Eye (tissue), 1 donor: ENCODE results near the gene RBM38.
"Not testable (repeated sequence)": the region's sequence is repeated elsewhere in the genome, so short reads cannot be mapped to it uniquely, and the experiment has no call there.

ENCODE experiments used
- DNase-seq: peaks from one replicate; pipeline ENCODE4 v3.0.0-alpha.2; 2015

RBM38 gene

DNA sequence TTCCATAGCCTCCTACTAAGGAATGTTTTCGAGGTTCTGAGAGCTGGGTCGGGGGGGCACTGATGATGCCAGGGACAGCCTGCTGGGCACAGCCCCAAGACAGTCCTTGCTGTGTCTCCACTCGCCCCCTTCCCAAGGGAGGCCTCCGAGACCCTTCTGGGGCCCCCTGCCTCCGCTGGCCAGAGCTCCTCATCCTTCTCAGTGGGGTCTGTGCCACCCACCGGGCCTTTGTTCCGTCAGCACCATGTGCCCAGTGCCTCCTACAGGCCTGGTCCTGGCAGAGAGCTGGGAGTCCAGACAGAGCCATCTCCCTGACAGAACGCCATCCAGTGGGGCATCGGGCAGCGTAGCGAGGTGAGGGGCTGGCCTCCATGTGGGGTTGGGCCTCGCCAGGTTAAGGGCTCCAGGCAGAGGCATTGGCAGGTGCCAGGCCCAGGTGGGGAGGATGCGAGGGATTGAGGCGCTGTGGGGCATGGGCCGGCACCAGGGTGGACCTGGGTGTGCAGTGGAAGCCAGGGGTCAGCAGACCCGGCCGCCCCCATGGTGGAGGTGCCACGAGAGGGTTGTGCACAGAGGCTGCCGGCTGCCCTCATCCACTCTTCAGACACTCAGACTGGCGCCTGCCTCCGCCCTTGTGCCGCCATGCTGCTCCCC lies 13.3 kb downstream of the RBM38 start:
- DNase-seq: no peak

DNA sequence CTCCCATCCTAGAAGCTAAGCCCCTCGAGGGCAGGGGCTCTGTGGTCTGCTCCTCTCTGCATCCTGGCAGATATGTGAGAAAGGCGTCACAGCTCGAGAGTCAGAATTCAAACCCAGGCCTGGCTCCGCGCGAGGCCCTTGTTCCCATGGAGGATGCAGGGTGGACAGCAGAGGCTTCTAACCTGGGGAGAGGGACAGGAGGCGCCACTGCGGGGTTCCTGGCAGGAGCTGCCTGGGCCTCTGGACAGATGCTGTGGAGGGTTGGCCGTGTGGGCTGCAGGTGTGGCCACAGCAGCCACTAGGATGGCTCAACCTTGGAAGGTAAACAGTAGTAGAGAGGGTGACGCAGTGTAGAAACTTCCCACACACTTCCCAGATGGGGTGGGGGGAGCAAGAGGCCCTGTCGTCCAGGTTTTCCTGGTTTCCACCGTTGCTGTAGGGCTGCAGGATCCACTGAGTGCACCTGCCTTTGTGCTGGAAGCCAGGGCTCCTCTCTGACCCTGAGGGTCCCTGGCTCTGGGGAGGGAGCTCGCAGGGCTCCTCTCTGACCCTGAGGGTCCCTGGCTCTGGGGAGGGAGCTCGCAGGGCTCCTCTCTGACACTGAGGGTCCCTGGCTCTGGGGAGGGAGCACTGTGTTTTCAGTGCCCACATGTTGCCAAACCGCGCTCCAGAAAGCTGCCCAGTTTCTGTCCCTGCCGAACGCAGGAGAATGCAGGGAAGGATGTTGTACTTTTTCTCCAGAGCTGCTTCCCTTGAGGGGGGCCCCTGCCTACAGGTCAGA lies 14.2 kb downstream of the RBM38 start:
- DNase-seq: no peak

DNA sequence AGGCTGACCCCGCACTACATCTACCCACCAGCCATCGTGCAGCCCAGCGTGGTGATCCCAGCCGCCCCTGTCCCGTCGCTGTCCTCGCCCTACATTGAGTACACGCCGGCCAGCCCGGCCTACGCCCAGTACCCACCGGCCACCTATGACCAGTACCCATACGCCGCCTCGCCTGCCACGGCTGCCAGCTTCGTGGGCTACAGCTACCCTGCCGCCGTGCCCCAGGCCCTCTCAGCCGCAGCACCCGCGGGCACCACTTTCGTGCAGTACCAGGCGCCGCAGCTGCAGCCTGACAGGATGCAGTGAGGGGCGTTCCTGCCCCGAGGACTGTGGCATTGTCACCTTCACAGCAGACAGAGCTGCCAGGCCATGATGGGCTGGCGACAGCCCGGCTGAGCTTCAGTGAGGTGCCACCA lies 16.4 kb downstream of the RBM38 start:
- DNase-seq: no peak

DNA sequence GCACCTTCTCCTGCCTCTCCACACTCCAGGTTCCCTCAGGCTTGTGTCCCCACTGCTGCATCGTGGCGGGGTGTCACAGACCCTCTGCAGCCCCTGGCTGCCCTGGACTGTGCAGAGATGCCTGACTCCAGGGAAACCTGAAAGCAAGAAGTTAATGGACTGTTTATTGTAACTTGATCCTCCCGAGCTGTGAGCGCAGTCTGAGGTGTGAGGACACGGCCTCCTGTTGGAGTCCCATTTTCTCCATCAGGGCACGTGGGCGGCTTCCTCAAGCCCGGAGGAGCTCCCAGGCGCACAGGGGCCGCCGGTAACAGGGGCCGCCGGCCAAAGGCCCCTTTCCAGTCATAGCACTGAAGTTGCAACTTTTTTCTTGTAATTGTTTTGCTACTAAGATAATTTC lies 16.9 kb downstream of the RBM38 start:
- no peak for DNase-seq

DNA sequence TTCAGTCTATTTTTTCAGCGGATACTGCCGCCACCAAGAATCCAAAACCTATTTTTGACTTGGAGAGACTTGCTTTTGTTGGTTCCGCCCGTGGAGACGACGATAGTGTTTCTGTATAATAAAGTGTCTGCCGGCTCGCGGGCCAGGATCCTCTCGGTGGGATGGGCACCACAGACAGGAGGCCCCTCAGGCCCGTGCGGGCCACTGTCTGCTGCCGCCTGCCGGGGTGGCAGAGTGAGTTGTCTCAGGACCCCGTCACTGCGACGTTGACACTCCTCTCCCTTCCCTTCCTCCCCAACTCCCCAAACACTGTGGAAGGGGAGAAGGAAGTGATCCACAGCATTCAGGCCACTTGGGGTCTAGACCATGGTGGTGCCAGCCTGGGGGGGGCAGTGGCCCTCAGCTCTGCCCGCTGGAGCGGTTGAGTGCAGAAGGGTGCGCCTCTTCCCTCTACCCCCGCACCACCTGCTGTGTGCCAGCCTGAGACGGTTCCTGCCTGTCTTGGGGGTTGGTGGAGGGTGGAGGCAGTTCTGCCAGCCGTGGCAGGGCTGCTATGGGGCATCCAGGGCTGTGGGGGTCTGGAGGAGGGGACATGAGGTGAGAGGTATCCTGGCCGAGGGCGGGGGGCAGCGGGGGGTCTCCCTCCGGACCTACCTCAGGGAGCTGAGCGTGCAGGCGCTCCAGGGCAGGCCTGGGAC lies 17.5 kb downstream of the RBM38 start:
- DNase-seq: no peak

DNA sequence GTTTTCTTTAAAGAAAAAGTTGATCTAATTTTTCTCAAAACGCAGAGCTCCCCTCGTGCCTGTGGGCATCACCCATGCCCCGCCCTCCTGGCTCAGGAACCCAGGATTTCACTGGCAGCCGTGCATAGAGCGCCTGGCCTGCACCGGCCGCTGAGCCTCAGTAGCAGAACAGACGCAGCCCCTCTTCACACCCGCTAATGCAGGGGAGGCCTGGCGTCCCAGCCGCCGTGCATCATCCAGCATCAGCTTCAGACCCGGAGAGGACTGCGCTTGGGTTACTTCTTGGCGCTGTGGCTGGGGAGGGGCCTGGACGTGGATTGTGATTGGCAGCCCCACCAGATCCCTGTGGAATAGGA lies 18.1 kb downstream of the RBM38 start:
- DNase-seq: no peak

DNA sequence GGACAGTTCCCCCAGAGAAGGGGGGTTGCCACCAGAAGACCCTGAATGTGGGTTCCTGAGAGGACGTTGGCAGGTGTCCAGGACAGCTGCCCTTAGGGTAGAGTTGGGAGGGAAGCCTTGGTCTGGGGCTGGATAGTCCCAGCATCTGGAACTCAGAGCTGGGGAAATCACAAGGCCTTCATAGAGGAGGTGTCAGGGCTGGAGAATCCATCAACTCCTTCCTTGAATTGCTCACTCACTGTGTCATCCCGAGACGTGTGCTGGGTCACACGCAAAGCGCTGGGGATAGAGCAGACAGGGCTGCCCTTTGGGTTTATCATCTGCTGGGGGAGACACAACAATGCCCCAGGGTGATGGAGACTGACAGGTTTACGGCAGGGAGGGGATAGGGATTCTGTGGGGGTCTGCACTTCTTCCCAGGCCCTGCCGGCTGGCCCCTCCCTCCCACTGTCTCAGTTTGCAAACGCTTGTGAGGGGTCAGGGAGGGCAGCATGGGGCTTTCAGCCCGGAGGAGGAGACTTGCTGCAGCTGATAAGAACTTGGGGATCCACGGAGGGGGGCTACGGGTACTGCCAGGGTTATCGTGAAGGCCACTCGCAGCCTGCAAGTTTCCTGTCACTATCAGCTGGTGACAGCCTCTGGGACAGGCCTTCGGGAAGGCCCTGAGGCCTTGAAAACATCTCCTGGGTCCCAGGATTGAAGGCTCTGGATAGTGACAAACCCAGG lies 18.6 kb downstream of the RBM38 start:
- peak; percentile 36 for DNase-seq

DNA sequence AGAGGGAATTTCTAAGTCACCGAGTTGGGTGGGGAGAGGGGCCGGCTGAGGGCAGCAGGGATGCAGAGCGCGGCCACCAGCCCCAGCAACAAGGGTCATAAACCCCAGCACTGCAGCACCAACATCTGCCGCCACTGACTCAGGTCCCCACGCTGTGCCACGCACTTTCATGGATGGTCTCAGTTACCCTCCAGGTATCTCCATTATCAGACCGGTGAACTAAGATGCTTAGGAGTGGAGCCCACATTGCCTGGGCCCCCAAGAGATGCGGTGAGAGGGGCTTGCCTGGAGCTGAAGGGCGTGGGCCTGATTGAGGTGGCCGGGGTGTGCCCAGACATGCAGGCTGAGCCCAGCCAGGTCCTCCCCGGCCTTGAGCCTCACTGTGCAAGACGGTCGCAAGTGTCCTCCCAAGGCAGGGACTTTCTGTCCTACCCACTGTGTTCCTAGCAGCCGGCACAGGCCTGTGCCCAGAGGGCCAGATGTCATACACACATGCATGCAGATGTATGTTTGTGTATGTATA lies 19.3 kb downstream of the RBM38 start:
- no peak for DNase-seq

DNA sequence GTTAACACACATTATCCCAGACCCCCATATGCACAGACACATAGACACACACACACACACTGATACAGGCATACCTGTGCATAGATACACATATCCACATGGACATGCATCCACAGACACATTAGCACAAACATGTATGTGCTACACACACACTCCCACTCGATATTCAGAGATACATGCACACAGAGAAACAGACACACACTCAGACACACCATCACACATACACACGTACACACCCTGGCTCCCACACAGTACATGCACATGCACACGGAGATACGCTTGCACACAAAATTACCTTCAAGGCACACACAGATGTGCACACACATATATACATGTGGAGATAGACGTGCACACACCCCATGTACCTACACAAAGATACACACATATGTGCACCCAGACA lies 19.7 kb downstream of the RBM38 start:
- no peak for DNase-seq

DNA sequence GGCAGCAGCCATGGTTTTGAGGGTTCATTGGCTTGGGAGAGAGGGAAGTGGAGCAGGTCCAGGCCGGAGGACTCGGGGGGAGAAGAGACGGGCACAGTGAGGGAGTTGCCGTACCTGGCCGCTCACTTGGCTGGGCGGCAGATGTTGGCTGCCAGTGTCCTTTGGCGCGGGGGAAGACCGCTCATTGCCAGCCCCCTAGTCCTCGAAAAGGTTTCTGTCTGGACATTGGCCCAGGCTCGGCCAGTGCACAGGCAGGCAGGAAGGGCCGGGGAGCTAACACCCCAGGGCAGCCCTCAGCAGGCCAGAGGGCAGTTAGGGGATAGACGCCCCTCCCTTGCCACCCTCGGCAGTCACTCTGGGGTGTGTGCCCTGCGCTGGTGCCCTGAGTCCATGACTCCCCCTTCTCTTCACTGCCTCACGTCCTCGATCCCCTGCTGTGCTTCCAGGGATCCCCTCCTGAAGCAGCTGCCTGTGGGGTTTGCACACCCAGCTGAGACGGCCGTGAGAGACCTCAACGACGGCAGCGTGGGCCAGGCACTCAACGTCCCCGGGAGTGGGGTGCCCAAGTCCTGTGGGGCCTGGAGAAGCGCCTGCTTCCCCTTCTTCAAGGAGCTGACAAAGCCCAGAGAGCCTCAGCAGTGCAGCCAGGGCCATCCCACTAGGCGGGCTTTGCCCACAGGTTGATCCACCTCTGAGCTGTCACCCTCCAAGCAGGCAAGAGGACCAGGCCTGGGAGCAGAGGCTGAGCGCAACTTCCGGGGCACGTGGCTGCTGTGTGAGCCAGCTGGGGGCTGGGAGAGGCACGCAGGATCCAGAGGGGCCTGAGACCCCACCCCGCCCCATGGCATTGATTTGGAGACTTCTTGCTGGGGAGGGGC lies 20.4 kb downstream of the RBM38 start:
- no peak for DNase-seq

DNA sequence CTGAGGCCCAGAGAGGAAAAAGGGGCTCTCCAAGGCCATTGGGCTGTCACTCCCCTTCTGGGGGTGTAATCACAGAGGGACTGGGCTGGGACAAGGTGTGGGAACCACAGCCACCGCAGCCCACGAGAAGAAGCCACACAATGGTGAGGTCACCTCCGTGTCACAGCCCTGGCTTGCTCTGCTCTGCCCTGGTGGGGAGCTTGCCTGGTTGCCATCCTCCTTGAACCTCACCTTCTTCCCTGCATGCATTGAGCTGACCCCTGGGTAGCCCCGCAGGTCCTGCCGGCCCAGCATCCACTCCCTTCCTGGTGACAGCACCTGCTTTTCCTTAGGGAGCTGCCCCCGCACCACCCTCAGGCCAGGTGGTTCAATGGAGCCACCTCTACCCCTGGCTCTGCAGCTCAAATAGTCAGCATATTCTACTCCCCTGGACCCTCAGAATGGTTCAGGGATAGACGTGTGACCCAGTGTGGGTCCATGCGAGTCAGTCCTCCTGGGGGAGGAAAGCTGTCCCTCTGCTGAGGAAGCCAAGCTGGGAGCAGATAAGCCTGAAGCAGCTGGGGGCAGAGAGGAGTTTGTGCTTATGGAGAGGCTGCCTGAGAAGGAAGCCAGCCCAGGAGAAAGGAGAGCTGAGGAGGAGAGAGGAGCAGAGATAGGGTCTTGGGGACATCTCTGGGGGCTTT lies 21.3 kb downstream of the RBM38 start:
- no peak for DNase-seq

DNA sequence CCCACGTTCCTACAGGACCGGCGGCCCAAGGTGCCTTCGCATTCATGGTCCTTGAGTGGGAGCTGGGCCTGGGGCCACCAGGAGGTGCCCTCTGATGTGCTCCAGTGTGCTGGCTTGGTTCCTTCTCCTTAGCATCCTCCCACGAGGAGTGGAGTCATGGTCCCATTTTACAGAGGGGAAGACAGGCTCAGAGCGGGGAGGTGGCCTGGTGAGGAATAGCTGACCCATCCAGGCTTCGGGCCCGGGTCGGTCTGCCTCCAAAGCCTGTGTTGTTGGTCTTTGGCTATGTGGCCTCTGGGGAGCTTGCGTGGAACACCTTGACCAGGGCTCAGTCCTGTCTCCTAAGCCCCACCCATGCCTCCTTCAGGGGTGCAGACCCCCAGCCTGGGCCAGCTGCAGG lies 22.8 kb downstream of the RBM38 start:
- no peak for DNase-seq

DNA sequence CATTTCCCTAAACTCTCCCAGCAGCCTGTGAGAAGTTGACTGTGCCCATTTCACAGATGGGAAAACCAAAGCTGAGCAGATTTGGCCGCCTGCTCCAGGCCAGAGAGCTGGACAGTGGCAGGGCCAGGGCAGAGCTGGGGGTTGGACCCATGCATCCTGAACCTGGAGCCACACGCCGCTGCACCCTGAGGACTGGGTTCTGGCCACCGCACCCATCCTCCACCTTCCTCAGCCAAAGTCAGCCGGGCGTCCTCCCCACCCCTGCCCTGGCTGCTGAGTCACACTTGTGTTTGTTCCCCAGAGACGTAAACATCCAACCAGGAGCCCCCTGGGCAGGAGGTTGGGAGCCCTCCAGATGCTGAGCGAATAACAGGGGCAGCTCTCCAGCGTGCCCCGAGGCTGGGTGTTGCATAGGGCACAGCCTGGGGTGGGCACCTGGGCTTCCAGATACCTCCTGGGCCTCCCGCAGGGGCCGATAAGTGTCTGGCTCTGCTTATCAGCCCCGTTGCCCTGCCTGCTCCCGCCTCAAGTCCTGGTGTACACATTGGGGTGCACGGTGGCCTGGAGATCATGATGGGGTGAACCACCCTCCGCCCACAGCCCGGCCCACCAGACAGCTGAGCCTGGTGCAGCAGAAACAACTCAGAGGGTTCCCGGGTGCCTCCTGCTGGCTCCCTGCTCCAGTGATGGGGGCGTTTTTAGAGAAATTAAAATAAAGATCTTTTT lies 23.8 kb downstream of the RBM38 start:
- DNase-seq: no peak

DNA sequence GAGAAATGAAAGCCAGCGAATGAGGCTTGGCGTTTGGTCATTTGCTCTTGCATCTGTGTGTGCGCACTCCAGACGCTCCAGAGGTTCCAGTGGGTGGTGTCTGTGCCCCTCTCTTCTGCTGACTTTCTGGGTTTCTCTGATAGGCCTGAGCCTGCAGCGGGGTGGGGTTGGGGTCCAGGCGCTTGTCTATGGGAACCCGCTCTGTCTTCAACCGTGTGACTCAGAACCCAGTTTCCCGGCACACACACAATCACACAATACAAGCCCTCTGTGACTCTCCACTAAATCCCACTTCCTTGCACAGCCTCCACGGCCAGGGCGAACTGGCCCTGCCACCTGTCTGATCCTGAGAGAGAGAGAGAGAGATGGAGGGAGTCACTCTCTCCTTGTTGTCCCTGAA lies 24.6 kb downstream of the RBM38 start:
- DNase-seq: no peak

DNA sequence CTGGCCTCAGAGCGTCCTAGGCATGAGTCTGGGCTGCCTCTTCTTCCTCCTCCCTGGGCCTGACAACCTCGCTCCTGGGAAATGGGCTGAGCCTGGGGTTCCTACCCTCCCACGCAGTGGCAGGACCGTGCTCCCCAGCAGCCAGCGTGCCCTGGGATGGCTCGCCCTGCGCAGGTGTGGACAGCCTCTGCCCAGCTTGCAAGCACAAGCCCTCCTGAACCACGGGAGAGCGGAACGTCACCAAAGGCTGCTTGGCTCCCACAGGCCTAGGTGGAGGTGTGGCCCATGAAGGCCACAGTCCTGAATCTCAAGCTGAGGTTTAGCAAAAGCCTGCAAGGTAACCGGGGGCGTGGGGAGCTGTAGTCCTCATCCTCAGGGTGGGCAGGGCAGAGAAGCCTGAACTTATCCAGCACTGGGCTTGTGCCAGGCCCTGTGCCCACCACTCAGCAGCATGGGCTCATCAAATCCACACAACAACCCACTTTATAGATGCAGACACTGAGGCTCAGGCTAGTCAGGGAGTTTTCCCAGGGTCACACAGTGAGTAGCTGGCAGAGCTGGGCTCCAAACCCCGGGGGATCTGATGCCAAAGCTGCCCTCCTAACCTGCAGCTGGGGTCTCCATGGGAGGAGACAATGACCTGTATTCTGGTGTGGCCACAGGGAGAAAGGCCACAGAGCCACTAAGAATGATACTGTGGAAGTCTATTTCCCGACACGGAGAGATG lies 25.3 kb downstream of the RBM38 start:
- DNase-seq: no peak

DNA sequence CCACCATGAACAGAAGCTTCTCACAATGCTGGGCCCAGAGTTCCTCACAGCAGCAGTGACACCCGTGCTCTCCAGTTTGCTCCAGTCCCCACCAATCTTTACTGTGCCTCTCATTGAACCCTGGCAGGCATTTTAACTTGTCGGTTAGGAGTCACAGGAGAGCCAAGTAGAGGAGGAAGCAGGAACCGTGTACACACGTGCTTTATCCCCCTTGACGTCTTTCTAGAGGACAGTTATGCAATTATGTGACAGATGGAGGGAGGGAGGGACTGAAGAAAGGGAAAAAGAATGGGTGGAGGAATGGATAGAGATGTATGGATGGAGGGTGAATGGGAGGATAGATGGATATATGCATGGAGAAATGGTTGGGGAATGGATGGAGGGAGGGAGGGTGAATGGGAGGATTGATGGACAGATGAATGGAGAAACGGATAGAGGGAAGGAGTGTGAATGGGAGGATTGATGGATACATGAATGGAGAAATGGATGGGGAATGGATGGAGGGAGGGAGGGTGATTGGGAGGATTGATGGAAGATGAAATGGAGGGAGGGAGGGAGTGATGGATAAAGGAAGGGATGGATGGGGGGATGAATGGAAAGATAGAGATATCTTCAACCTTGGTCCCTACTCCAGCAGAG lies 26.0 kb downstream of the RBM38 start:
- no peak for DNase-seq

DNA sequence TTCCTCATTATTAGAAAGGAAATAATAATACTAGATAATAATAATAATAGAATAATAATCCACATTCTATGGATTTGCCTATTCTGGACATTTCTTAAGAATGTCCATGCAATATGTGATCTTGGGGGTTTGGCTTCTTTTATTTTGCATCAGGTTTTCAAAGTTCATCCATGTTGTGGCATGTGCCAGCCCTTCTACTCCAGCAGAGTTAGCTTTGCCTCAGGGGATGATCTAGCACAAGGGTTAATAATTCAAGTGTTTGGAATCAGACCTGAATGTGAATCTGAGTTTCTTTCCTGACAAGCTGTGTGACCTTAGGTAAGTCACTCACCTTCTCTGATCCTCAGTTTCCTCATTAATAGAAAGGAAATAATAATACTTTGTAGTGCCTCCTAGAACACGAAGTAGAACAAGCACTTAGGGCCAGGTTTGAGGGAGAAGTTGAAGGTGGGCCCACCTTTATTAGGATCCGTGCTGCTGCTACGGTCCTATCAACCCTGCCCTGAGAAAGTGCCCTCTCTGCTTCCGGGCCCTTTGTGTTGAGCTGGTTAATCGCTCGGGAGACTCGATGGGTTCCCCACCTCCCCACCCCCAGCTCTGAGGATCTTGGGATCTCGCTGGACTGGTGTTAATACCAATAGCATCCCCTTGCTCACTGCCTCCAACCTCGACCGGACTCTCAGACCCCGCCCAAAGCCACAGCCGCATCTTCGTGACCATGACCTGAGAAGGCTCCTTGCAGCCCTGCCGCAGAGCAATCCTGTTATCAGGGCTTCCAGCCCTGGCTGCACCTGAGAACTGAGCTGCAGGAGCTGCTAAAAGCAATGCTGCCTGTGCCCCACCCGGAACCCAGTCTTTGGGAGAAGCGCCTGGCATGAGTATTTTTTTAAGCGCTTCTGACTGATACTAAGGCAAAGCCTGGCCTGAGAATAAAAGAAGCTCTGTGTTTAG lies 26.9 kb downstream of the RBM38 start:
- DNase-seq: no peak

DNA sequence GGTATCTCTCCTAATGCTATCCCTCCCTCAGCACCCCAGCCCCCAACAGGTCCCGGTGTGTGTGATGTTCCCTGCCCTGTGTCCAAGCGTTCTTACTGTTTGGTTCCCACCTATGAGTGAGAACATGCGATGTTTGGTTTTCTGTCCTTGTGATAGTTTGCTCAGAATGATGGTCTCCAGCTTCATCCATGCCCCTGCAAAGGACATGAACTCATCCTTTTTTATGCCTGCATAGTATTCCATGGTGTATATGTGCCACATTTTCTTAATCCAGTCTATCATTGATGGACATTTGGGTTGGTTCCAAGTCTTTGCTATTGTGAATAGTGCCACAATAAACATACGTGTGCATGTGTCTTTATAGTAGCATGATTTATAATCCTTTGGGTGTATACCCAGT lies 28.3 kb downstream of the RBM38 start:
- DNase-seq: not testable (repeated sequence)
